Kidney glomerular epithelial cell (primary cell): ENCODE measurements around the gene SUSD4.

Experiments used
- DNase-seq: peaks from one replicate; lab custom pipeline; 2025; lab: John Stamatoyannopoulos, UW

The SUSD4 gene

DNA sequence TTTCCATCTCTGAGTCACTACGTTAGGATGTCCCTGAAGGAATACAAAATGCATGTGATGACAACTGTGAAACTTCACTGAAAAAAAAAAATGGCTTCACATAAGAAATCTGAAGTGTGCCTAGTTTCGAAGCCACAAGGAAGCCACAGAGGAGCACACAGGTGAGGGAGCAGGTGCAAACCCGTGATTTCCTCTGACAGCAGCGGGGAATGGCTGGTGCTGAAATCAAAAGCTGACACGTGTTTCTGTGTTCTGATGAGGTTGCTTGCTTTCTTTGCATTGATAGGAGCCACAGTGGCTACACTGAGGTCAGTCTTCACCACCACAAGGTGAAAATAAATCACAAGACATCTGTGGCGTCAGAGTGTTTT lies 115.2 kb downstream of the SUSD4 start:
- no peak for DNase-seq

DNA sequence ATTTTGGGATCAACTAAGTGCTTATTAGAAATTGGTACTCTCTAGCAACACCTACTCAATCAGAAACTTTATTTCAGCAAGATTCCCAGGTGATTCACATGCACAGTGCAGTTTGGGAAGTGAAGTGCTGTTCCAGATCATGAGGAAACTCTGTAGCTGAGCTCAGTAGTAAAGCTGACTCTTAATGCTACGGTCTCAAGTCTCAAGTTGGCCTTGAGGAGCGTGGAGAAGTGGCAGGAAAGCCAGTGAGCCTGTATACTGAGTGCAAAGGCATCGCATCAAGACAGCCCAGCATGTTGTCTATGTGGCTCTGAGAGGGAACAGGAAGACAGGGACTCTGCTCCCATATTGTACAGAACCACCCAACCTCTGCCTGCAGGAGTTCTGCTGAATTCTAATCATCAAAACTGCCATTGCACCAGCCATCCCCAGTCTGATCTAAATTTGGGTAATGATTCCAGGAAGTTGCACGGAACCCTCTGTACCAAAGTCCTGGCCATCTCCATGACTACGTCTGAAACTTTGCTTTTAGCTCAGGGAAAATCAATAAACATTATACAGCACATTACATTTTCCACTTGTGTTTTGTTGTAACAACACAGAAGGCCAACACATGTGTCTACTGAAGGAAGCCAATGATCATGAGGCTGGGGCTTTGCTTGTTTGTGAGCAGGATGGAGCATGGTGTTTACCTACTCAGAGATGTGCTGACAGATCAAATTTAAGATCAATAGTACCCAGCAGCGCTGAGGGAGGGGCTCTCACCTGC lies 115.8 kb downstream of the SUSD4 start:
- DNase-seq = no peak

DNA sequence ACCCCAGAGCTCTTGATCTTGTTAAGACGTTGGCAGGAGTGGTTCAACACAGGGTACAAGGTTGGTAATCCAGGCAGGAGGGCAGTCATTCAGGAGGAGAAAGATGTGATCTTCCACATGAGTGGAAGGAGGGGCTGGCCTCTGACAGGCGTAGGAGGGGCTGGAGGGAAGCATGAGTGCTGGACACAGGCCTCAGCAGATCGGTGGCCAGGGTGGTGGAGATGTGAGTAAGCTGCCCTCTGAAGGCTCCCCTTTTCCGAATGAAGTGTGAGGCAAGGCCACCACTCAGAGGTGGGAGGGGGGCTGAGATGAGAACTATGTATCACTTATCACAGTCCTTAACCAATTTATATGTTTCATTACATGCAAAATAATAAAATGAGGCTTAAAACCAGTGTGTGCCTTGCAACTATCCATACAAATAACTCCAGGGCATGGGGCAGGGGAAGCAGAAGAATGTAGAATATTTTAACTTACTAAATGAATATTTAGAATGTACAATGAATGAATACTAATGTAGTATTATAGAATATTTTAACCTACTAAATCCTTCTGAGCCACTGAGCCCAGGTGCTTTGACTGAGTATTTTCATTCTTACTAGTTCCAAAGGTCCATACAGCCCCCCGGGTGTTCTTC lies 117.4 kb downstream of the SUSD4 start:
- no peak for DNase-seq

DNA sequence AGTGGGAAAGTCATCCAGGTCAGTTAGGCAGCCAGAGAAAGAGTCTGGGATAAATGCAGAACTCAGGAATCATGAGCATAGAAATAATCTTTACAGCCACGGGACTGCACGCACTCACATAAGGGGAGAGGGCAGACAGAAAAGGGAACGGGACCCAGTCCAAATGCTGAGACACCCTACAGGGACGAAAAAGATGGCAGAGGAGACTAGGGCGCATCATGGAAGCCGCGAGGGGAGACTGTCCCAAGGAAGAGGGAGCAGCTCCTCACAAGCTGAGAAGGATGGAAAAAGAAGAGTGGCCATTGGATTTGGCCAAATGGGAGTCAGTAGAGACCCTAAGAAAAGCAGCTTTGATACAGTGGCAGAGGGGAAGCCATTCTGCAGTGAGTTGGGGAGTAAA lies 118.0 kb downstream of the SUSD4 start:
- DNase-seq = no peak

DNA sequence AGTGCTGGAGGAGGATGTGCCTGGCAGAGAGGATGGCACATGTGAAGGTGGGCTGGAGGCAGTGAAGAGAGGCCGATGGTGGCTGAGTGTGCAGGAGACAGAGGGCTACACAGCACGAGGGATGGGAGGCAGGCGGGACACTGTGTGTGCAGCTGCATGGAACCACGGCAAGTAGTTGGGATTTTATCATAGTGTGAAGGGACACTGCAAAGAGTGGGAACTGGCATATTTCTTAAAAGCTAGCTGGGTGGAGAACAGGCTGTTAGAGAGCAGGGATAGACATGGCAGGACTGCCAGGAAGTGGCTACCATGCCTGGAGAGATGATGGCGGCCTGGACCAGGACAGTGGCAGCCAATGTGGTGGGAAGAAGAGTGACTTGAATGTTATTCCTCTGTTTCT lies 118.6 kb downstream of the SUSD4 start:
- DNase-seq = no peak

DNA sequence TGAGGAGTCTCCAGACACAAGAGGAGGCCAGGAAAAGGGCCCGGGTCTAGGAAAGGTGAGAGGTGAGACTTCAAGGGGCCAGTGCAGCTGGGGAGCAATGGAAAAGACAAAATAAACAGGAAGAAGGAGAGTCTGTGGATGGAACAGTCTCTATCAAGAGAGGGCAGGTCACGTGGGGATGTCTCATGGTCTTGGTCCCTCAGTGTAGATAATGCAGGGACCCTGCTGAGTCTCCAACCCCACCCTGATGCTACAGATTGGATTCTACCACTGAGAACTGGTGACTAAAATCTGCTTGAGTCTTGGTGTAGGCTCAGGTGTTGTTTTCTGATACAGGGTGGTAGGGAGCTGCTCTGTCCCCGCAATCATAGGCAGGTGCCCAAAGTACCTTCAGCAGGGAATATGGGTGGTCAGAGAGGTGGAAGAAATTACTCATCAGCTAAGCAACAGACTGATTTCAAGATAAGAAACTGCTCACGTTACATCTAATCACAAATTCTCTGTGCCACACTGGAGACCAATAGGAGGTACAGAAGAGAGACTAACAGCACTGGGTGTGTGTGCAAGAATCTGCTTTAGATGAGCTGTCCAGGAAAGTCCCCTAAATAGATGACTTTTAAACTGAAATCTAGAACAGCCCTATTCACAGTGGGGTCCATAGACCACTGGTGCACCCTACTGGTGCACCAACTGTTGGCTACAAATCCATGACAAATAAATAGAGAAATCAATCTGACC lies 119.4 kb downstream of the SUSD4 start:
- no peak for DNase-seq

DNA sequence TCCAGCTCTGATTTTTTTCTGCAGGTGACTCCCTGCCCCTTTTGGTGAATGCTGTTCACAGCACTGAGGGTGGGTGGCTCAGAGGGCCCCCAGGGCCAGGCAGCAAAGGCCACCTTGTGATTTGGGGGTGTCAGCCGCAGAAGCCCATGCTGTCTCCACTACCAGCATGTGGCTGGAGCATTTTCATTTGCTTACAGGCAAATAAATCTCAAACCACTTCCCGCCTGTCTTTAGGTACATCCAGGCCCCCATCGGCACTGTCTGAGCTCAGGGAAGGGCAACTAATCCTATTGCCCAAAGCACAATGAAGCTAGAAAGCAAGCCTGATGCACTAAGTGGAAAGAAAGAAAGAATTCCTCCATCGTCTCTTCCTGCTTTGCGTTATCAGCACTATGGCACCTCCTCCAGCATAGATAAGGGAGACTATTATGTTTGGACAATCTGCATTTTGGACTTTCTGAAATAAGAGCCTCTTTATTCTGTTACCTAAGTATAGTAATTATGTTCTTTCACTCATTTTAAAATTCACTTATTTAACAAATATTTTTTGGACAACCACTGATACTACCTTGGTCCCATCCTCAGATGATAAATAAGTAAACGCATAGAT lies 120.4 kb downstream of the SUSD4 start:
- DNase-seq = no peak

DNA sequence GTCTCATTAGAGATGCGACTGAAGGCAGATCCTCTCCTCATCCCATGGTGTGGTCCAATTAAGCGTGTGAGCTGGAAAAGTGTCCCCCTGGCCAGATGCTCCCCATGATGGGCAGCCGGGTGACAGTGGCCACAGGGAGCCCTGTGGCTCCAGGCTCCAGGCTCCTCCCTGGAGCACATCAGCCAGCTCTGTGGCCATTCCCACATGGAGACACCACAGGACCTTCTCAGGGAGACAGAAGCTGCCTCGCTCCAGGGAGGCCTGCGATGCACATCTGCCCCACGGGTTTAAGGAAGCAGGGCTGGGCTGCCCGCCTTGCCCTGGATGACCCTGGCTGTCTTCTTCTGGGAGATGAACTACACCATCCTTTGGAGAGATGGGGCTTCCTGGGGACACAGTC lies 121.0 kb downstream of the SUSD4 start:
- no peak for DNase-seq

DNA sequence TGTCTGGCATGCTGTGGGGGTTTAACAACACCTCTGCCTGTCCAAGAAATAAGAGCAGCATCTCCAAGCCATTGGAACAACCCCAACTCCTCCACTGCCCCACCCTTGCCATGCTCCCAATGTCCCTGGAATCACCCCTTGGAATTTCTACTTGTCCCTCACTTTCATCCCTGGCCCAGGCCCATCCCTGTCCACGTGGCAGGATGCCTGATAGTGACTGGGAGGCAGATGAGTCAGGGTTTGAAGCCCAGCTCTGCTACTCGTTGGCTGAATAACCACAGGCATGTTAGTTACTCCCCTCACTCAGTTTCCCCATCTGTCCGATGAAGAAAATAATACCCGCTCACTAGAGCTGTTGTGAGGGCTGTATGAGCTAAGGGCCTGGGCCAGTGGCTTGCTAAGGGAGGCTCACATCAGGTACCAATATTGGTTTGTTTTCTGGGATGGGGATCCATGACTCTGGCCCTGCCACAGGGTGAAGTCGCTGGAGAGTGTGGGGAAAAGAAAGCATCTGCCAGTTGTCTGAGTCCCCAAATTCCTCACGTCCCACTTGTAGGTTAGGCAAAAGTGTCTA lies 121.5 kb downstream of the SUSD4 start:
- no peak for DNase-seq

DNA sequence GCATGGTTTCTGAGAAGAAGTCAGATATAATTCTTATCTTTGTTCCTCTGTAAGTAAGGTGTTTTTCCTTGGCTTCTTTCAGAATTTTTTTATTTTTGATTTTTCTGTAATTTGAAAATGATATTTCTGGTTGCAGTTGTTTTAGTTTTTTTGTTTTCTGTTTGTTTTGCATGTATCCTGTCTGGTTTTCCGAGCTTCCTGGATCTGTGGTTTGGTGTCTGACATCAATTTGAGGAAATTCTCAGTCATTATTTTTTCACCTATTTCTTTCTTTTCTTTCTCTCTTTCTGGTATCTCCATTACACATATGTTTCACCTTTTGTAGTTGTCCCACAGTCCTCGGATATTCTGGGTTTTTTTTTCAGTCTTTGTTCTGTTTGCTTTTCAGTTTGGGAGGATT lies 123.9 kb downstream of the SUSD4 start:
- no peak for DNase-seq

DNA sequence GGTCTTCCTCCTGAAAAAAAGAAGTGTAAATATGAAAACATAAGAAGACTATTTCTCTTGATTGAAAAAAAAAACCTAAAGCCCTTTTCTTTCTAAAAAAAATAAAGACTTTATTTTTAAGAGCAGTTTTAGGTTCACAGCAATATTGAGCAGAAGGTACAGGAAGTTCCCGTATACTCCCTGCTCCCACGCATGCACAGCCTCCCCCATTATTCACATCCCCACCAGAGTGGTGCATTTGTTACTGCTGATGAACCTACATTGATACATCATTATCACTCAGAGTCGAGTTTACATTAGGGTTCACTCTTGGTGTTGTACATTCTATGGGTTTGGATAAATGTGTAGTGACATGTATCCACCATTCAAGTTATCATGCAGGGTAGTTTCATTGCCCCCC lies 128.9 kb downstream of the SUSD4 start:
- DNase-seq = no peak

DNA sequence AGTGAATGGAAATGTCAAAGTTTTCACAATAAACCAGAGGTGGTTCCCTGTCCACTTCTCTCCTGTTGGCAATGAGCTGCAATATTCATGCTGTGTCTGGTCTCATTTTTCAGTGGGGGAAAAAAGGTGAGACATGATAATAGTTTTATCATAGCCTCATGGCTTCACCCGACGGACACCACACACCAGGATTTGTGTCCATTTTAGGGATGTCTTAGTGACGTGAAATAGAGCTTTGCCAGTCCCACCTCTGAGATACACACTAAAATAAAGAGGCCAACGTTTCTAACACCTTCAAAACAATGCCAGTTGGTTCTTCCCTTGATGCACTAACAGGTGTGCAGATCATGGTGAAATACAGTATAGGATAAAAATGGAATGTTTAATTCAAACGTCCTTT lies 129.4 kb downstream of the SUSD4 start:
- DNase-seq = no peak

DNA sequence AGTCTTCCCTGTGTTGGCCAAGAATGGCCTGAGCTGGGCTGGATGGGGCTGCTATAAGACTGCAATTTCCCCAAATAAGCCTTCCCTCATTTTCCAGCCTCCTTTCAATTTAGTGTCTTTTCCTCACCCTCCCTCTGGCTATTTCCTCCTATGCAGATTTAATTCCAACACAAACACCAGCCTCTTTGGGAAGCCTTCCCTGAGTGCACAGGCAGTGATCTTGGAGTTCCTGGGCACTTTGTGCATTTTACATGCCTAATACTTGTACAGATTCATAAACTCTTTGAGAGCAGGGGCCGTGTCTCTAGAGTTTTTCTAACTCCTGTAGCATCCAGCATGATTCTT lies 129.8 kb downstream of the SUSD4 start:
- DNase-seq = no peak

DNA sequence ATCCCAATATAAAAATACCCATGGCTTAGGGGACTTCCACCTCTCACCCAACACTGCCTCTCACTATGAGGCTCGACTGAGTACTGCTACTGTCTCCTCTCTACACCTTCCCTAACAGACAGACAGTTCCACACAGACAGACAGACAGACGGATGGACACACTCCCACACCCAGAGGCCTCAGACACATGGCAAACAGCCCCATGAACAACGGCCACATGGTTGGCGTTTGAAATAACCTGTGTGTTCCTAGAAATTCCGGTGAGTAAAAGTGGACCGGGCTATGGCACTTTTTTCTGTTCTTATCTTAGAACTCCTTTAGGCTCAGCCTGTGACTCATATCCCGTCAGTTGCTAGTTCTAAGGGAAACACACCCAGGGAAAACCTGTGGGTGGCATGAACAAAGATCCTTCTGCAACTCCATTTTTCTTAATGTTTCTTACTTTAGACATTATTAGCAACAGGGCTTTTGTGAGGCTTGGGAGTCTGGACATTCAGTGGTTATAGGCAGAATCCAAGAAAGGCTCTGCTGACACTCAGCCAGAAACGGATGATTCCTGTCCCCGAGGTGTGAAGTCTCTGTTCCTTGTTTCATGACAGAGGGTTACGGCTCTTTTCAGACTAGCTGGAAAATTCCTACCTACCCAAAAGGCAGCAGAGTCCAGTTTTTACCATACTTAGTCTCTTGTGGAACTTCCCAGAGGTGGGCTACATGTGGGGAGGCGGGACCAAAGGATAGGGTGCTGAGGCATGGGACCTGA lies 130.4 kb downstream of the SUSD4 start:
- DNase-seq = peak; percentile 86

DNA sequence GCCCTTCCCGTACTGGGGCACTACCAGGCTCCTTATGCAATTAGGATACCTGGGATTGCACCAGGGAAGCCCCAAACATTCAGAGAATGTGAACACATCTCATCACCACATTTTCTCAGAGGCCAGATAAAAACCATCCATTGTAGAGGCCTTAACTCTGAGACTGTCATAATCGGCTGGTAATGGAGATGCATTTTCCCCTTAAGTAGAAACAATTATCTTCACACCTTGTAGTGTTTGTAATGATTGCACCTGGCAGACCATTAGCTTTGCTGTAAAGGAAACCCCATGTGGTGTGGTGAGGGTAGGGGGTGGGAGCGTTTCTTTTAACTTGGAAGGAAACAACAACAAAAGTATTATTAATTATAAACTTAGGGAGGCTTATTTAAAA lies 131.0 kb downstream of the SUSD4 start:
- peak; percentile 36 for DNase-seq

DNA sequence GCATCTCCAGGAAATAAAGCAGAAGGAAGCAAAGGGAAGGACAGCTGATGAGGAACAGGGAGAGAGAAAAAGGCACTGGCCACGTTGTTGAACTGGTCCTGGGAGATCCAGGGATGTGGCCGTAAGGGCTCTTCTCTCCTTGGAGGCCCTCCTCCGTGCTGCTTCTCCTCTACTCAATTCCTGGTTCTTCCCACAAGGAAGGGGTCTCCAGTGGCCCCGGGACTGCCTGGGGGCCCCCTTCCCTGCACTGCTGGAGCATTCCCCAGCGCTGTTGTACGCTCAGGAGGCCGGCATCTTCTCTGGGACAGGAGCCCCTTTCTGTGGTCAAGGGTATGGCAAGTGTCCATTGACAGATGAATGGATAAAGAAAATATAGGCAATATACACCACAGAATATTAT lies 132.4 kb downstream of the SUSD4 start:
- no peak for DNase-seq

DNA sequence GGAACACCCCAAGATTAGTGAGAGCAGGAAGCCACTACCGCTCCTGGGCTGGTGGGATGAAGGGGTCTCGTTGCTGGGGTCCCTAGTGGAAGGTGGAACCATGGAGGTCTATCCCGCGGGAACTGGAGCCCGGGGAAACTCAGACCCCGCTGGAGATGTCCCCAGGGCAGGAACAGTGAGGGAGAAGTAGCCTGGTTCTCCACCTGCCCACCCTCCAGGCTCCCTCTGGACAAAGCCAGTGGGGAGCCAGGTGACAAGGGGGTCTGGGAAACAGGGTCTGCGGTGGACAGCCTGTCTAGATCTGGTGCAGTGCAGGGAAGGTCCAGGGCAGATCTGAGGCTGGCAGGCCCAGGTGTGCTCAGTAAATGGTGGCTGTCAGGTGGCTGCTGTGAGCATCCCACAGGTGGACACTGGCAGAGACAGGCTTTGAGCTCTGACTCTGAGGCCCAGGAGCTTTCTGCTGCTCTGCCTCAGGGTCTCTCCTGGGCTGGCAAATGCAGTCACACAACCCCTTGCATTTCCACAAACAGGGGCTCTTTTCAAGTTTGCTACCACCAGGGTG lies 132.9 kb downstream of the SUSD4 start:
- no peak for DNase-seq

DNA sequence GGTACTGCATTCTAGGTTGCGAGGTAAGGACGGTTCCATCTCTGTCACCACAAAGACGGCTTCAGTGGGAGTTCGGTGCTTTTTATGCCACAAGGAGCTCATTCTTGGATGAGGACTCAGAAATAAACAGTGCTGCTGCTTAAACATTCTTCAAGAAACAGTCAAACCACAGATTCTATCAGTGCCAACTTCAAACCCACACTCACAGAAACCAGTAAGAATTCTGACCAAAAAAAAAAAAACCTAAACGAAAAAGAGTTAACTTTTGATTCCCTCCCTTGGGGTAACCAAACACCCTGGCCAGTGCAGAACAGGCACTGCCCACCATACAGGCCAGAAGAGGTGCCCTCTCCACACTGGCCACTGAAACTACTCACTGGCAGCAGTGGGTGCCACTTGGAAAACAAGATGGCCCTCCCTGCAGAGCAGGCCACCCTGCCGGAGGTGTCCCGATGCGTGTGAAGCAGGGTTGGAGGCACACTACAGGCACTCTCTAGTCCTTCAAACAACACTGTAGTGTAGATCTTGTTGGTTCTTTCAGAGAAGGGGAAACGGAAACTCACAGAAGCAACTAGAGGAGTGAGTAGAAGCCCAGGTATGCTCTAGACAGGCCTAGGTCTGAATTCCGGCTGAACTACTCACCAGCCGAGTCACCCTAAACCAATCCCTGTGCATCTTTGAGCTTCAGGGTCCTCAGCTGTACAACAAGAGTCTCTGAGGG lies 133.7 kb downstream of the SUSD4 start:
- peak; percentile 75 for DNase-seq

DNA sequence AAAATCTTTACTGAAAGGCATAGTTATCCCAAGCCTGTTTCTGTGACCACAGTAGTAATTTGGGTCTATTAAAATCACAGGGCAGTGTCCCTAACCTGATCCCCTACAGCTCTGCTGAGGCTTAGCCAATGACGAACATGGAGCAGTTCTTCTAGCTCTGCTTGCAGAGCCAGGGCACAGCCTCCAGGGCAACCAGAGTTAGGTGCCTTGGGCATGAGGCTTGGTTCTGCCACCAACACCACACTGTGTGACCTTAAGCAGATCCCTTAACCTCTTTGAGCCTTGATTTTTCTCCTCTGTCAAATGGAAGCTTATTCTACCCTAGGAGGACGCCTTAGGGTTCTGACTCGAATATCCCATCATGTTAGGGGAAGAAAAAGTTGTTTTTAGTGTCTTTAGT lies 134.2 kb downstream of the SUSD4 start:
- DNase-seq = no peak

DNA sequence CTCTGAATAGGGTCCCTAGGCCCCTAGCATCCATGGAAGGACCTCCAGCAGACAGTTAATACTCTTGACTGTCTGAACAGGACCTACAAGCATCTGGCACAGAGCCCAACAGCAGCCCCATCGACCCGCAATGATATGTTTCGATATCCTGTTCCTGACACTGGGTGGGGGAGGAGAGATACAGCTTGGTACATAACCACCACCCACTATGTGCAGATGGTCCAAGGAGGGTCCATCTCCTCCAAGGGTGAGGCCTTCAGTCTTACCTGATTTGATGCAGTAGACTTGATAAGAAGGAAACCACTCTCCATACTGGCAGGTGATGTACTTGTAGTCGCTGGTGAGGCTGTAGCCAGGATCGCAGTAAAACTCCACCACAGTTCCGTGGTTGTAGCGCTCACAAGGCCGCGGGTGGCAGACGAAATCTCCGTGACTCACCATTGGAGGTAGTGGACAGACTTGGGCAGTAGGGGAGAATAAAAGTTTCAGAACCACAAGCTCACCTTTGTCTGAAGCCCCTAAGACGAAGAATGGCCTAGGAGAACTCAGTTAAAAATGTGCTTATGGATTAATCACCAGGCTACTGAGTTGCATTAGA lies 134.9 kb downstream of the SUSD4 start:
- DNase-seq = no peak

DNA sequence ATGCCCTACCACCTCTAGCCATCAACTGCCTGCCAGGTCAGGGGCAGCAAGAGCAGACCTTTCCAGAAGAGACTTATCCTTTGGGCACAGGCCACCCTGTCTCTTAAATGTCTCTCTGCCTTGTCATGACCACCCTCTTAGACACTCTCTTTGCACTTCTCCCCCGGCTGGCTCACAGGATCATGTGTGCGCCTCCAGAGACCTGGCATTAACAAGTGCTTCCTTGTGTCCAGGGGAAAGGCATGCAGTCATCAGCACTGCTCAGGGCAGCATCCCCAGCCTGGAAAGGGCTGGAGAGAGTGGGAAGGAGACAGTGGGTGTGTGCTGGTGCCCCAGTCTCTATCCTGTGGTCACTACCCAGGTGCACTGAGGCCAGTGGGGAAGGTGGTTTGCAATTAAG lies 135.8 kb downstream of the SUSD4 start:
- no peak for DNase-seq
